Uterus (tissue), 4 donors: Measurements from ENCODE around the gene SPTBN4. TPM values are rescaled to one million over a fixed set of nuclear protein-coding genes. Genes with fewer than 3 reads are reported as not detected.
"Not testable (repeated sequence)": the region's sequence is repeated elsewhere in the genome, so short reads cannot be mapped to it uniquely, and the experiment has no call there.

Experiments
- DNase-seq, 2 donors: peaks; one replicate each; pipeline ENCODE4 v3.0.0-alpha.2; 2019 to 2020
- H3K27ac ChIP-seq, 2 donors: fragments of 200-600 bp; sonication (generic); 1 replicate in 1 of 2; 2 replicates in 1 of 2; pipeline ENCODE4 v1.5.1; 2016 to 2018
- H3K27me3 ChIP-seq, 2 donors: fragments of 200-600 bp; sonication (generic); one replicate each; pipeline ENCODE4 v1.5.1; 2018 to 2019; ENCODE audit warnings: control low read depth in 1 of 2
- H3K36me3 ChIP-seq, 2 donors: fragments of 200-600 bp; sonication (generic); one replicate each; pipeline ENCODE4 v1.5.1; 2019; ENCODE audit warnings: control low read depth in 1 of 2
- H3K4me1 ChIP-seq, 2 donors: fragments of 200-600 bp; sonication (generic); one replicate each; pipeline ENCODE4 v1.5.1; 2018 to 2019; ENCODE audit warnings: control low read depth in 1 of 2
- H3K4me3 ChIP-seq, 2 donors: fragments of 200-600 bp; sonication (generic); 1 replicate in 1 of 2; 2 replicates in 1 of 2; pipeline ENCODE4 v1.5.1; 2018 to 2019; ENCODE audit warnings: mild to moderate bottlenecking in 1 of 2
- H3K9me3 ChIP-seq, 2 donors: fragments of 200-600 bp; sonication (generic); one replicate each; pipeline ENCODE4 v1.5.1; 2019; ENCODE audit warnings: control low read depth in 1 of 2
- POLR2A ChIP-seq, 2 donors: fragments of 450-650 bp; IDR thresholded peaks; one replicate each; pipeline ENCODE4 v1.6.1; 2016; ENCODE audit warnings: antibody characterized with exemption in 2 of 2, mild to moderate bottlenecking in 1 of 2, moderate library complexity in 1 of 2
- intact Hi-C: fragments of 100-400 bp; cut with DNase I; formaldehyde crosslinking; loops from one replicate; pipeline ENCODE4 v1.15.1; 2023; ENCODE audit warnings: low total_unique reads
- total RNA-seq, 4 donors: library from RNA; depleted of rRNA in 3 of 4; stranded (reverse); fragments of >200 nt in 3 of 4; gene quantifications; one replicate each; pipeline versions ENCODE4 v1.1.0 to v1.2.4, GENCODE V29; 2014 to 2023
- TF ChIP-seq, protein P1 (sequence below), 4 experiments: fragments of 200-600 bp in 2 of 4; fragments of 450-650 bp in 2 of 4; sonication (generic) in 2 of 4; IDR thresholded peaks; one replicate each; pipeline ENCODE4 v1.5.1; 2016 to 2019; ENCODE audit warnings: antibody characterized with exemption in 4 of 4, mild to moderate bottlenecking in 2 of 4, moderate library complexity in 1 of 4
- donor health status: DM: yes; HTN: yes; CAD: no.

The SPTBN4 gene
- total RNA-seq, 4 donors from 2014 or later: 3.1 to 7.0 (median 5.3) TPM; not detected in 1

DNA sequence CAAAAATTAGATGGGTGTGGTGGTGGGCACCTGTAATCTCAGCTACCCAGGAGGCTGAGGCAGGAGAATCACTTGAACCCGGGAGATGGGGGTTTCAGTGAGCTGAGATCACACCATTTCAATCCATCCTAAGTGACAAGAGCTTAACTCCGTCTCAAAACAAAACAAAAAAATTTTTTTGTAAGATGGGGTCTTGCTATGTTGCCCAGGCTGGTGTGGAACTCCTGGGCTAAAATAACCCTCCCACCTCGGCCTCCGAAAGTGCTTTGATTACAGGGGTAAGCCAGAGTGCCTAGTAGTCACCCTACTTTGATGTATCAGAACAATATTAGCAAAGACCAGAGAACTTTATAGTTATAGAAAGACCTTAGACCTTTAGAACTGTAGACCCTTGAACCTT, 7.9 kb downstream of the SPTBN4 start:
- no peaks in the 10 kb centered on the region for H3K27me3 ChIP-seq

DNA sequence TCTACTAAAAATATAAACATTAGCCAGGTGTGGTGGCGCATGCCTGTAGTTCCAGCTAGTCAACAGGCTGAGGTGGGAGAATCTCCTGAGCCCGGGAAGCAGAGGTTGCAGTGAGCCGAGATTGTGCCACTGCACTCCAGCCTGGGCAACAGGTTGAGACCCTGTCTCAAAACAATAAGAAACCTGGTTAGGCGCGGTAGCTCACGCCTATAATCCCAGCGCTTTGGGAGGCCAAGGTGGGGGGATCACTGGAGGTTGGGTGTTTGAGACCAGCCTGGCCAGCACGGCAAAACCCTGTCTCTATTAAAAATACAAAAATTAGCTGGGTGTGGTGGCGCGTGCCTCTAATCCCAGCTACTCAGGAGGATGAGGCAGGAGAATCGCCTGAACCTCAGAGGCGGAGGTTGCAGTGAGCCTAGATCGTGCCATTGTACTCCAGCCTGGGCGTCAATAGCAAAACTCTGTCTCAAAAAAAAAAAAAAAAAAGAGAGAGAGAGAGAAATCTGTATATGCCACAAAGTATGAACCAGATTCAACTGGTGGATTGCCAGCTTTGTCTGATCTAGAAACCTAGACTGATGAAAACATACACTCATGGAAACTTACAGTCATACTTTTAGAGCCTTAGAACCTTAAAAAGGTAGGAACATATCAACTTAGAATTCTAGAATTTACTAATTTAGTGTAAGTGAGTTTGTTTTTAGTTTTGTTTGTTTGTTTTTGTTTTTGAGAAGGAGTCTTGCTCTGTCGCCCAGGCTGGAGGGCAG, 9.3 kb downstream of the SPTBN4 start:
- H3K9me3 ChIP-seq, DNase-seq, H3K27me3 ChIP-seq, H3K36me3 ChIP-seq, H3K27ac ChIP-seq, H3K4me3 ChIP-seq, H3K4me1 ChIP-seq, intact Hi-C loops: not testable (repeated sequence)

More for the DNA sequence above, 7.9 kb downstream of the SPTBN4 start:
- no peak for DNase-seq
- intact Hi-C loops: no loop called here
- Histone ChIP-seq H3K36me3 (no peaks in the 10 kb centered on the region), H3K9me3 (no peaks in the 10 kb centered on the region), H3K4me3 (no peak overlapping the region), H3K27ac (no peak overlapping the region), H3K4me1 (no peaks in the 10 kb centered on the region)
- no peak for TF ChIP-seq POLR2A (IDR thresholded peaks at IDR 0.05)
- TF ChIP-seq, protein P1, sequence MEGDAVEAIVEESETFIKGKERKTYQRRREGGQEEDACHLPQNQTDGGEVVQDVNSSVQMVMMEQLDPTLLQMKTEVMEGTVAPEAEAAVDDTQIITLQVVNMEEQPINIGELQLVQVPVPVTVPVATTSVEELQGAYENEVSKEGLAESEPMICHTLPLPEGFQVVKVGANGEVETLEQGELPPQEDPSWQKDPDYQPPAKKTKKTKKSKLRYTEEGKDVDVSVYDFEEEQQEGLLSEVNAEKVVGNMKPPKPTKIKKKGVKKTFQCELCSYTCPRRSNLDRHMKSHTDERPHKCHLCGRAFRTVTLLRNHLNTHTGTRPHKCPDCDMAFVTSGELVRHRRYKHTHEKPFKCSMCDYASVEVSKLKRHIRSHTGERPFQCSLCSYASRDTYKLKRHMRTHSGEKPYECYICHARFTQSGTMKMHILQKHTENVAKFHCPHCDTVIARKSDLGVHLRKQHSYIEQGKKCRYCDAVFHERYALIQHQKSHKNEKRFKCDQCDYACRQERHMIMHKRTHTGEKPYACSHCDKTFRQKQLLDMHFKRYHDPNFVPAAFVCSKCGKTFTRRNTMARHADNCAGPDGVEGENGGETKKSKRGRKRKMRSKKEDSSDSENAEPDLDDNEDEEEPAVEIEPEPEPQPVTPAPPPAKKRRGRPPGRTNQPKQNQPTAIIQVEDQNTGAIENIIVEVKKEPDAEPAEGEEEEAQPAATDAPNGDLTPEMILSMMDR (IDR thresholded peaks at IDR 0.05): no peak

DNA sequence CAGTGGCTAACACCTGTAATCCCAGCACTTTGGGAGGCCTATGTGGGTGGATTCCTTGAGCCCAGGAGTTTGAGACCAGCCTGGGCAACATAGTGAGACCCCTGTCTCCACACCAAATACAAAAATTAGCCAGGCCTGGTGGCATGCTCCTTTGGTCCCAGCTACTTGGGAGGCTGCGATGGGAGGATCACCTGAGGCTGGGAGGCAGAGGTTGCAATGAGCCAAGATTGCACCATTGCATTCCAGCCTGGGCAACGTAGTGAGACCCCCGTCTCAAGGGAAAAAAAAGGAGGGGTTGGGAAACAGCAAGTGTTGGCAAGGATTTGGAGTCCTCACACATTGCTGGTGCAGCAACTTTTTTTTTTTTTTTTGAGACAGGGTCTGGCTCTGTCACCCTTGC, 19.2 kb downstream of the SPTBN4 start:
- no peak for TF ChIP-seq POLR2A (IDR thresholded peaks at IDR 0.05)
- TF ChIP-seq, protein P1 (IDR thresholded peaks at IDR 0.05): no peak
- H3K4me3 ChIP-seq: no peak overlapping the region
- no peaks in the 10 kb centered on the region for H3K27me3 ChIP-seq
- intact Hi-C loops: no loop called here
- no peaks in the 10 kb centered on the region for H3K9me3 ChIP-seq
- H3K36me3 ChIP-seq: no peaks in the 10 kb centered on the region
- H3K27ac ChIP-seq: no peak overlapping the region
- DNase-seq: no peak
- no peaks in the 10 kb centered on the region for H3K4me1 ChIP-seq

- Histone ChIP-seq H3K4me1 (no peaks in the 10 kb centered on the region), H3K36me3 (no peaks in the 10 kb centered on the region), H3K27me3 (no peaks in the 10 kb centered on the region), H3K9me3 (no peaks in the 10 kb centered on the region), H3K4me3 (no peak overlapping the region), H3K27ac (no peak overlapping the region)
- TF ChIP-seq, protein P1 (IDR thresholded peaks at IDR 0.05): no peak
- no peak for TF ChIP-seq POLR2A (IDR thresholded peaks at IDR 0.05)
- no peak for DNase-seq
- intact Hi-C loops: no loop called here
Observed at GRCh38 chr19:40489882-40490230, 23.1 kb downstream of the SPTBN4 start.

DNA sequence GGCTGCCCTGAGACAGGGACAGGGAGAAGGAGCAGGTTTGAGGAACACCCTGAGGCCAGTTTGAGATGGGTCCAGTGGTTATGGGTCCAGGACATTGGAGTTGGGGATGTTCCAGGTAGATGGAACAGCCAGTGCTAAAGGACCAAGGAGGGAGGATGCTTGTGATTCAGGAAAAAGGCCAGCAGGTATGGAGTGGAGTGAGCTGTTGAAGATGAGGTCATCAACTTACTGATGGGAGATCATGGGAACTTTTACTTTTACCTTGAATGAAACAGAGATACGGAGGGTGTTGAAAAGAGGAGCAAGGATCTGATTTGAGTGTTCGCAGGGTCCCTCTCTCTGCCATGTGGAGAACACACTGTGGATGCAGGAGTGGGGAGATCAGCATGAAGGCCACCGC, 25.5 kb downstream of the SPTBN4 start:
- Histone ChIP-seq H3K4me3 (no peak overlapping the region), H3K27me3 (no peaks in the 10 kb centered on the region), H3K4me1 (no peaks in the 10 kb centered on the region), H3K9me3 (no peaks in the 10 kb centered on the region), H3K36me3 (no peaks in the 10 kb centered on the region), H3K27ac (no peak overlapping the region)
- intact Hi-C loops: no loop called here
- no peak for DNase-seq
- TF ChIP-seq POLR2A (IDR thresholded peaks at IDR 0.05): no peak
- TF ChIP-seq, protein P1 (IDR thresholded peaks at IDR 0.05): no peak
